Adrenal gland (tissue), 12 donors: ENCODE data around the gene HSPB9. TPM values are rescaled to one million over a fixed set of nuclear protein-coding genes. Genes with fewer than 3 reads are reported as not detected.

Experiments used
- DNase-seq, 7 donors: peaks; one replicate each; pipeline ENCODE4 v3.0.0-alpha.2; 2019 to 2020
- H3K27ac ChIP-seq, 5 donors: fragments of 200-600 bp; sonication (generic) in 4 of 5; 1 replicate in 3 of 5; 2 replicates in 2 of 5; pipeline versions ENCODE4 v1.5.1 to v1.8.0; 2016 to 2020; ENCODE audit warnings: mild to moderate bottlenecking in 1 of 5
- H3K27me3 ChIP-seq: fragments of 200-600 bp; 2 replicates; pipeline ENCODE4 v1.8.0; 2021
- H3K36me3 ChIP-seq, 2 donors: fragments of 200-600 bp; replicated peaks in 1 of 2; 1 replicate in 1 of 2; 2 replicates in 1 of 2; pipeline versions ENCODE4 v1.5.1 to v1.8.0; 2018 to 2022
- H3K4me1 ChIP-seq, 2 donors: fragments of 200-600 bp; replicated peaks in 1 of 2; 1 replicate in 1 of 2; 2 replicates in 1 of 2; pipeline versions ENCODE4 v1.5.1 to v1.8.0; 2018 to 2021
- H3K4me3 ChIP-seq, 4 donors: fragments of 200-600 bp; sonication (generic) in 3 of 4; one replicate each; pipeline ENCODE4 v1.5.1; 2016 to 2018
- H3K9me3 ChIP-seq, 3 donors: fragments of 200-600 bp; sonication (generic) in 1 of 3; replicated peaks in 1 of 3; 1 replicate in 2 of 3; 2 replicates in 1 of 3; pipeline versions ENCODE4 v1.5.1 to v1.8.0; 2016 to 2021
- POLR2A ChIP-seq, 2 donors: fragments of 450-650 bp; IDR thresholded peaks; one replicate each; pipeline ENCODE4 v1.6.1; 2017; ENCODE audit warnings: antibody characterized with exemption in 2 of 2, mild to moderate bottlenecking in 2 of 2, moderate library complexity in 1 of 2
- WGBS, 4 donors: extraction: QIAGEN DNeasy Blood & Tissue Kit in 2 of 4; methylation state at CpG; one replicate each; pipeline versions ENCODE4 v1.1.5 to v1.1.7; 2013 to 2017; 5-methylcytosine and 5-hydroxymethylcytosine counted together
- intact Hi-C, 2 donors: fragments of 100-400 bp; cut with DNase I; formaldehyde crosslinking; loops; one replicate each; pipeline versions ENCODE4 v1.14.1 to v1.15.0; 2022 to 2023
- polyA plus RNA-seq, 3 donors: library from polyadenylated mRNA; stranded (reverse); fragments of 200-250 nt in 2 of 3; fragments of 350-450 nt in 1 of 3; fragmentation: Illumina TruSeq in 1 of 3; extraction: RNeasy Lipid Tissue Mini Kit (QIAGEN cat#74804) in 1 of 3; gene quantifications; one replicate each; pipeline ENCODE4 v1.2.3, GENCODE V29; 2013 to 2014
- total RNA-seq, 9 donors: library from RNA; depleted of rRNA in 4 of 9; stranded (reverse); fragments of >200 nt in 4 of 9; fragments of 120-200 nt in 1 of 9; fragmentation: NEBNext Ultra II Directional in 1 of 9; extraction: Animal tissue kit (Norgen Biotek cat#: 25700) in 1 of 9; gene quantifications; one replicate each; pipeline versions ENCODE4 v1.1.0 to v1.2.4, GENCODE V29; 2013 to 2023
- TF ChIP-seq, protein P1 (sequence below), 6 experiments: fragments of 450-650 bp in 4 of 6; fragments of 200-600 bp in 2 of 6; sonication (generic) in 1 of 6; IDR thresholded peaks; 1 replicate in 5 of 6; 2 replicates in 1 of 6; pipeline versions ENCODE4 v1.5.1 to v1.8.0; 2016 to 2021; ENCODE audit warnings: antibody characterized with exemption in 6 of 6, mild to moderate bottlenecking in 2 of 6, moderate library complexity in 1 of 6
- donor health status: healthy with polysubstance abuse.
- donor health status: Bipolar disorder and iron deficiency.
- donor health status: DM: yes; HTN: yes; CAD: no.
- donor health status: DM: no; HTN: no; CAD: no.
- donor health status: DM: no; HTN: no; CAD: no.
- donor health status: DM: yes; HTN: yes; CAD: no.

Gene HSPB9
- total and polyA plus RNA-seq, 12 donors = 0.14 to 0.72 (median 0.20) TPM; not detected in 5

- H3K27ac ChIP-seq = peak overlapping the region; percentile 88 to 93 (median 90)
- 84 to 90% (median 90%) methylated on average over 17 to 28 of the region's 28 CpGs for WGBS, 4 donors
- intact Hi-C loops = loop anchor here (2.0 to 5.0 kb wide), 3 partner anchors 86 to 151 kb away; no protein-coding TSS in a partner anchor
These were observed 9.1 kb upstream of the HSPB9 start for GRCh38 chr17:42113293-42114069.

GRCh38 chr17:42114118-42114517 is 8.5 kb upstream of the HSPB9 start:
- TF ChIP-seq POLR2A (IDR thresholded peaks at IDR 0.05) = no peak
- TF ChIP-seq, protein P1, sequence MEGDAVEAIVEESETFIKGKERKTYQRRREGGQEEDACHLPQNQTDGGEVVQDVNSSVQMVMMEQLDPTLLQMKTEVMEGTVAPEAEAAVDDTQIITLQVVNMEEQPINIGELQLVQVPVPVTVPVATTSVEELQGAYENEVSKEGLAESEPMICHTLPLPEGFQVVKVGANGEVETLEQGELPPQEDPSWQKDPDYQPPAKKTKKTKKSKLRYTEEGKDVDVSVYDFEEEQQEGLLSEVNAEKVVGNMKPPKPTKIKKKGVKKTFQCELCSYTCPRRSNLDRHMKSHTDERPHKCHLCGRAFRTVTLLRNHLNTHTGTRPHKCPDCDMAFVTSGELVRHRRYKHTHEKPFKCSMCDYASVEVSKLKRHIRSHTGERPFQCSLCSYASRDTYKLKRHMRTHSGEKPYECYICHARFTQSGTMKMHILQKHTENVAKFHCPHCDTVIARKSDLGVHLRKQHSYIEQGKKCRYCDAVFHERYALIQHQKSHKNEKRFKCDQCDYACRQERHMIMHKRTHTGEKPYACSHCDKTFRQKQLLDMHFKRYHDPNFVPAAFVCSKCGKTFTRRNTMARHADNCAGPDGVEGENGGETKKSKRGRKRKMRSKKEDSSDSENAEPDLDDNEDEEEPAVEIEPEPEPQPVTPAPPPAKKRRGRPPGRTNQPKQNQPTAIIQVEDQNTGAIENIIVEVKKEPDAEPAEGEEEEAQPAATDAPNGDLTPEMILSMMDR (IDR thresholded peaks at IDR 0.05) = no peak
- Histone ChIP-seq H3K4me1 (peaks cover 23 to 35% of the 10 kb centered on the region in 2 donors), H3K36me3 (peaks cover 0 to 25% of the 10 kb centered on the region in 2 donors), H3K4me3 (no peak overlapping the region), H3K27ac (no peak overlapping the region), H3K9me3 (no peaks in the 10 kb centered on the region), H3K27me3 (no peaks in the 10 kb centered on the region)
- 84 to 94% (median 87%) methylated on average over 5 to 9 of the region's 9 CpGs for WGBS, 4 donors
- no peak for DNase-seq
- intact Hi-C loops = loop anchor here (2.0 to 5.0 kb wide), 3 partner anchors 87 to 152 kb away; no protein-coding TSS in a partner anchor

More at GRCh38 chr17:42113293-42114069, 9.1 kb upstream of the HSPB9 start:
- Histone ChIP-seq H3K9me3 (no peaks in the 10 kb centered on the region), H3K36me3 (peaks cover 0 to 32% of the 10 kb centered on the region in 2 donors), H3K4me1 (peaks cover 23 to 35% of the 10 kb centered on the region in 2 donors), H3K27me3 (no peaks in the 10 kb centered on the region), H3K4me3 (no peak overlapping the region)
- DNase-seq = no peak
- TF ChIP-seq POLR2A (IDR thresholded peaks at IDR 0.05) = no peak
- TF ChIP-seq, protein P1 (IDR thresholded peaks at IDR 0.05) = no peak

GRCh38 chr17:42116705-42117396 is 5.8 kb upstream of the HSPB9 start:
- Histone ChIP-seq H3K4me3 (no peak overlapping the region), H3K9me3 (no peaks in the 10 kb centered on the region), H3K27ac (peak overlapping the region in 3 of 5 donors; percentile 72 to 76 (median 76)), H3K36me3 (peaks cover 0 to 22% of the 10 kb centered on the region in 2 donors), H3K27me3 (no peaks in the 10 kb centered on the region), H3K4me1 (peaks cover 24 to 36% of the 10 kb centered on the region in 2 donors)
- TF ChIP-seq, protein P1 (IDR thresholded peaks at IDR 0.05) = peak; percentile 74 to 91 (median 88)
- TF ChIP-seq POLR2A (IDR thresholded peaks at IDR 0.05) = no peak
- WGBS, 4 donors = 16 to 25% (median 22%) methylated on average over 15 to 18 of the region's 18 CpGs
- peak; percentile 83 to 97 (median 92) for DNase-seq
- intact Hi-C loops = loop anchor here in 1 of 2 donors (5.0 kb wide), 2 partner anchors 65 to 90 kb away; partner anchors contain the start of gene KCNH4
